ENCODE results near the gene MYOM1.

MYOM1 gene

GRCh38 chr18:3183103-3183717 is 36.6 kb downstream of the MYOM1 start:
- DNase-seq, result no peak

GRCh38 chr18:3180325-3180724 is 39.4 kb downstream of the MYOM1 start:
- DNase-seq, result no peak

GRCh38 chr18:3179430-3180089 is 40.2 kb downstream of the MYOM1 start:
- DNase-seq, result no peak

- DNase-seq, result no peak
Observed at GRCh38 chr18:3177902-3178687, 41.7 kb downstream of the MYOM1 start.

- DNase-seq, result no peak
Observed at GRCh38 chr18:3175195-3175758, 44.5 kb downstream of the MYOM1 start.

DNA sequence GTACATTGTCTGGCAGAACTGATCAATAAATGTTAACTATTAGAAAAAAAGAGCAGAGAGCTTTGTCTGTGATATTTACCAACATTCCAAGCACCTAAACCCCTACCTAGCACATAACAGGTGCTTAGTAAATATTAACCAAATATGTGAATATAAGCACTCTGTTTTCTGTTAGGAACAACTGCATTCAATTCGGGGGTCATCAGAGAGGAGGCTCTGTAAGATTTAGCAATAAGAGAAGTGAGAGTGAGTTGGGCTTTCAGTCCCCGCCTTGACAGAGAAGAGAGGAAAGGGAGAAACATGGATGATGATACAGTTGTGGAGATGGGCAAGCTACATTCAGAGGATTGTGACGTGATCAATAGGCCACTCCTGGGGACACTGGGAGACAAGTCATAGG is 47.7 kb downstream of the MYOM1 start:
- DNase-seq, result no peak

DNA sequence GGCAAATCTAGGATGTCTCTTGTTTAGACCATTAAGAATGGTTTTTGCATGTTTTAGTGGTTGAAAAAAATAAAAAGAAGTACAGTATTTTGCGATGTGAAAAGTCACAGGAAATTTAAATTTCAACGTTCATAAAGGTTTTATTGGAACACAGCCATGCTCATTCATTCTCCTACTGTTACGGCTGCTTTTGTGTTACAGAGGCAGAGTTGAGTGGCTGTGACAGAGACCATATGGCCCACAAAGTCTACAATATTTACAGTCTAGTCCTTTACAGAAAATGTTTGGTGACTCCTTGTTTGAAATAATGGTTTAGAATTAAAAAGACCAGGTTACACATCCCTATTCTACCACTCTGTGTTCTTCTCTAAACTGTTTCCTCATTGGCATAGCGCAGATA is 48.1 kb downstream of the MYOM1 start:
- no peak for DNase-seq

GRCh38 chr18:3170441-3171161 is 49.2 kb downstream of the MYOM1 start:
- DNase-seq, result no peak

DNA sequence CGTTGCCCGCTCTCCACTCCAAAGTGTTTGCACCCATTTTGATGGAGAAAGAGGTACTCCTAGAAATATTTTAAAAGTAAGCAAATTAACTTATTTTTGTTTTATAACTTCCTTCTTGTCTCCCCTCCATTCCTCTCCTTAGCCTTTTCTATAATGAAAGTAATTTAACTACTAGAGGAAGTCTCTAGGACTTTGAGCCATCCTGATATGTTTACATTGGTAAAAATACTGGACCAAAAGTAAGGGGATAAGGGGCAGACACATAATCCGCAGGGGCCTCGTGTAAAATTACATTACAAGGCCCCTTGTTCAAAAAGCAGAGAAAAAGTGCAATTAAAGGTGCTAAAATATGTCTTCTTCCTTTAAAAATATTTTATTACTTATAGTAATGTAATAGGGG is 55.4 kb downstream of the MYOM1 start:
- no peak for DNase-seq

GRCh38 chr18:3163968-3164367 is 55.8 kb downstream of the MYOM1 start:
- DNase-seq, result no peak

GRCh38 chr18:3162181-3162580 is 57.6 kb downstream of the MYOM1 start:
- DNase-seq, result no peak

- no peak for DNase-seq
Observed at GRCh38 chr18:3159830-3160229, 59.9 kb downstream of the MYOM1 start.

GRCh38 chr18:3157606-3158005 is 62.2 kb downstream of the MYOM1 start:
- no peak for DNase-seq

DNA sequence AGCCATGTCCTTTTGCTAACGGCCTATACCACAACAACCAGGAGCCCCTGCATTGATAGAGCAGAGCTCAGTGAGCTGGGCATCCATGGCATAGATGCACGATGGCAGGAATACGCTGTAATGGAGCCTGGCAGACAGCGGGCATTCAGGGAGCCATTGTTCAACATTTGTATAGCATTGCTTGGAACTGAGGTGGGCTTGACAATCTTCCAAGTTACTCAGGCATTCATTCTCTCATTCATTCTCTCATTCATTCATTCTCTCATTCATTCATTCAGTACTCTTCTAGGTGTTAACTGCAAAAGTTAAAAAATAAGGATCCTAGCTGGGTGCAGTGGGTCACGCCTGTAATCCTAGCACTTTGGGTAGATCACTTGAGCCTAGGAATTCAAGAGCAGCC is 62.7 kb downstream of the MYOM1 start:
- no peak for DNase-seq

DNA sequence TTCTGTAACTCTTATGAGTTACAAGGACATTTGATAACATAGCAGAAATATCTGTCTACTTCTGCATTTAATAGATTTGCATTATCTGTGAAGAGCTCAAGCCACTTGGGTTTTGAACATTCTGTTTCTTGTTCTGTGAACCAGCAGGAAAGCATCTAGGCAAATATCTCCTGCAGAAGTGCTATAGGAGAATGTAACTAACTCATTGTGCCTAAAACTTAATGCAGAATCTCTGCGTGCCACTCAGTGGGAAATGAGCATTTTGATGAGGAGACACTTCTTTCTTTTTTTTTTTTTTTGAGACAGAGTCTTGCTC is 63.5 kb downstream of the MYOM1 start:
- DNase-seq, result no peak

DNA sequence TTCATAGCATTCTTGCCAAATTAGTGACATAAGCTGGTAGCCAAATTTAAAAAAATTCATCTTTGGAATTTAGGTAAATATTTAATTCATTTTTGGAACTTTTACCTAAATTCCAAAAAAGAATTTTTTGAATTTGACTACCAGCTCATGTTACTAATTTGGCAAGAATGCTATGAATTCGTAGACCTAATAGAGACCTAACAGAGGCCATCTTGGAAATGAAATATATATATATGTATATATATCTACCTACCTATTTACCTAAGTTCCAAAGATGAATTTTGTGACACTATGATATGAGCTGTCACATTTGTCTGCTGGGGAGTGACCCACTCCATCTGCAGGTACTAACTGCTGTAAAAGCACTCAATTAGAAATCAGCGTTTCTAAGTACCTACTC is 65.6 kb downstream of the MYOM1 start:
- no peak for DNase-seq

GRCh38 chr18:3153107-3153704 is 66.6 kb downstream of the MYOM1 start:
- no peak for DNase-seq

DNA sequence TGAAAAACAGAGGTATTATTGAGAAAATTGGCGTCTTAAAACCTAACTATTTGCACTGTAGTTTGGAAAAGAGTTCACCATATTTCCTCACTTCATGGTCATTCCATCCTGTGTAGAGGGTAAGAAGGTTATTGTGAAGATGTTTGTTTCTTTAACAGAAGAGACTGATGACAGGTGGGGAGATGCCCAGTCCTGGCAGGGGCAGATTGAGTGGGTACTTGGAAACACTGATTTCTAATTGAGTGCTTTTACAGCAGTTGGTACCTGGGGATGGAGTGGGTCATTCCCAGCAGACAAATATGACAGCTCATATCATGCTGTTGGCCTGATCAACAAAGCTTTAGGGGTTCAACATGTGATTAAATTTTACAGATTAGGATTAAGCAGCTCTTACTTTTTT is 67.5 kb downstream of the MYOM1 start:
- DNase-seq, result no peak

GRCh38 chr18:3151399-3152264 is 68.1 kb downstream of the MYOM1 start:
- no peak for DNase-seq

- DNase-seq, result no peak
Observed at GRCh38 chr18:3150688-3151087, 69.1 kb downstream of the MYOM1 start.

DNA sequence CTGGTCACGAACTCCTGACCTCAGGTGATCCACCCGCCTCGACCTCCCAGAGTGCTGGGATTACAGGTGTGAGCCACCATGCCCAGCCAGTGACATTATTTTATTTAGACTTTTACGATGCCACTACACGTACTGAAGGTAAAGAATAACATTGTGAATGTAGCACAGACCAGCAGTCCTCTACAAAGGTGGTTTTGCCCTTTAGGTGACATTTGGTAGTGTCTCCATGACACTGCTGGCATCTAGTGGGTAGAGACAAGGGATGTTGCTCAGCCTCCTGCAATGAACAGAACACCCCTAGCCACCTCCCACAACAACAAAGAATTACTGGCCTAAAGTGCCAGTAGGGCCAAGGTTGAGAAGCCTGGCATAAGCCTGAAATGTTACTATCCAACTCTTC is 69.5 kb downstream of the MYOM1 start:
- DNase-seq, result no peak

- DNase-seq, result no peak
Observed at GRCh38 chr18:3148930-3149535, 70.7 kb downstream of the MYOM1 start.
